B cell (primary cell): ENCODE data around the gene HOXA4. TPM values are rescaled to one million over a fixed set of nuclear protein-coding genes. Genes with fewer than 3 reads are reported as not detected.

ENCODE experiments used
- ATAC-seq: fragments of 200-7000 bp; cut with Tn5 transposase; one replicate; pipeline ENCODE4 v1.10.0; 2021; ENCODE audit warnings: low read depth, mild to moderate bottlenecking, moderate number of reproducible peaks, moderate library complexity
- CTCF ChIA-PET: fragments of 350-600 bp; sonication (Branson Sonifier 250); formaldehyde crosslinking; loops from one replicate; lab custom pipeline; 2021; ENCODE audit warnings: antibody characterized with exemption, inconsistent platforms; lab: Charles Lee
- POLR2A ChIA-PET: fragments of 350-600 bp; sonication (Branson Sonifier 250); formaldehyde crosslinking; loops from one replicate; lab custom pipeline; 2021; ENCODE audit warnings: antibody characterized with exemption; lab: Charles Lee
- DNase-seq: peaks from one replicate; pipeline ENCODE4 v3.0.0; 2013
- H2AFZ ChIP-seq: 2 replicates; pipeline ENCODE4 v1.6.1; 2012; ENCODE audit warnings: mild to moderate bottlenecking, low read depth, low read length; ENCODE audit not compliant: insufficient read depth, poor library complexity, severe bottlenecking
- H3K27ac ChIP-seq, 2 donors: 1 replicate in 1 of 2; 2 replicates in 1 of 2; pipeline ENCODE4 v1.5.1; 2012 to 2013; ENCODE audit warnings: low read length in 2 of 2, mild to moderate bottlenecking in 2 of 2, moderate library complexity in 1 of 2
- H3K27me3 ChIP-seq, 4 experiments: fragments of 200-600 bp in 1 of 4; sonication (generic) in 1 of 4; replicated peaks in 1 of 4; 1 replicate in 2 of 4; 2 replicates in 2 of 4; pipeline versions ENCODE4 v1.6.1 to v1.7.0; 2013 to 2016; ENCODE audit warnings: low read length in 3 of 4, mild to moderate bottlenecking in 2 of 4, mixed read lengths in 1 of 4, moderate library complexity in 1 of 4; ENCODE audit not compliant: insufficient read depth in 4 of 4, control insufficient read depth in 3 of 4; ENCODE audit errors: control extremely low read depth in 1 of 4
- H3K36me3 ChIP-seq, 2 experiments: replicated peaks in 1 of 2; 1 replicate in 1 of 2; 2 replicates in 1 of 2; pipeline versions ENCODE4 v1.6.1 to v1.7.1; 2013; ENCODE audit warnings: low read length in 1 of 2; ENCODE audit not compliant: insufficient read depth in 2 of 2, control insufficient read depth in 1 of 2; ENCODE audit errors: control extremely low read depth in 1 of 2, extremely low read depth in 1 of 2
- H3K4me1 ChIP-seq, 2 donors: fragments of 200-600 bp in 1 of 2; sonication (generic) in 1 of 2; 1 replicate in 1 of 2; 2 replicates in 1 of 2; pipeline versions ENCODE4 v1.5.1 to v1.6.1; 2013 to 2017; ENCODE audit warnings: low read length in 2 of 2; ENCODE audit not compliant: control insufficient read depth in 2 of 2, insufficient read depth in 2 of 2
- H3K4me2 ChIP-seq: replicated peaks from 2 replicates; pipeline ENCODE3; 2012; ENCODE audit warnings: mild to moderate bottlenecking, low read depth, low read length; ENCODE audit not compliant: poor library complexity, severe bottlenecking
- H3K4me3 ChIP-seq, 5 experiments: fragments of 200-600 bp in 1 of 5; sonication (generic) in 1 of 5; 1 replicate in 3 of 5; 2 replicates in 2 of 5; pipeline versions ENCODE4 v1.5.1 to v1.7.0; 2011 to 2016; ENCODE audit warnings: low read length in 4 of 5, mild to moderate bottlenecking in 4 of 5, low read depth in 2 of 5, control low read depth in 1 of 5, moderate library complexity in 1 of 5; ENCODE audit not compliant: insufficient read depth in 1 of 5; ENCODE audit errors: control extremely low read depth in 1 of 5, extremely low read depth in 1 of 5
- H3K79me2 ChIP-seq: fragments of 200-600 bp; sonication (generic); one replicate; pipeline ENCODE4 v1.6.0; 2016; ENCODE audit warnings: low read length; ENCODE audit not compliant: control insufficient read depth, insufficient read depth
- H3K9ac ChIP-seq: fragments of 200-600 bp; sonication (generic); 2 replicates; pipeline ENCODE4 v1.6.1; 2017; ENCODE audit warnings: mild to moderate bottlenecking, low read length, moderate library complexity
- H3K9me3 ChIP-seq, 3 donors: one replicate each; pipeline versions ENCODE4 v1.6.1 to v1.7.1; 2013; ENCODE audit warnings: low read length in 2 of 3; ENCODE audit not compliant: control insufficient read depth in 2 of 3, insufficient read depth in 1 of 3; ENCODE audit errors: control extremely low read depth in 1 of 3
- H4K20me1 ChIP-seq: 2 replicates; pipeline ENCODE4 v1.6.0; 2012; ENCODE audit warnings: mild to moderate bottlenecking, low read length; ENCODE audit not compliant: insufficient read depth, control insufficient read depth, poor library complexity, severe bottlenecking
- H3K27ac Mint-ChIP-seq: one replicate; pipeline ENCODE4 v1.8.0; 2021; ENCODE audit warnings: mixed read lengths
- H3K27me3 Mint-ChIP-seq: one replicate; pipeline ENCODE4 v1.8.0; 2021; ENCODE audit warnings: mixed read lengths
- H3K4me1 Mint-ChIP-seq: one replicate; pipeline ENCODE4 v1.8.0; 2021; ENCODE audit warnings: mixed read lengths
- H3K4me3 Mint-ChIP-seq: one replicate; pipeline ENCODE4 v1.8.0; 2021; ENCODE audit warnings: mixed read lengths
- H3K9me3 Mint-ChIP-seq: one replicate; pipeline ENCODE4 v1.8.0; 2022; ENCODE audit warnings: mixed read lengths; ENCODE audit not compliant: insufficient read depth
- CTCF ChIP-seq: fragments of 200-600 bp; IDR thresholded peaks from one replicate; pipeline ENCODE4 v1.8.0; 2022; ENCODE audit warnings: antibody characterized with exemption, mild to moderate bottlenecking
- EZH2 ChIP-seq: IDR thresholded peaks from 2 replicates; pipeline ENCODE4 v1.6.1; 2012; ENCODE audit warnings: borderline replicate concordance, low read depth, mild to moderate bottlenecking, moderate library complexity, low read length; ENCODE audit not compliant: insufficient read depth, poor library complexity, severe bottlenecking
- WGBS: methylation state at CpG from one replicate; pipeline ENCODE4 v1.1.5; 2013; ENCODE audit warnings: missing lambda C conversion rate; ENCODE audit not compliant: insufficient coverage; 5-methylcytosine and 5-hydroxymethylcytosine counted together
- intact Hi-C: fragments of 100-400 bp; cut with micrococcal nuclease; formaldehyde crosslinking; loops from one replicate; pipeline ENCODE4 v1.10.0; 2022
- polyA plus RNA-seq: library from polyadenylated mRNA; depleted of rRNA; stranded (reverse); fragments of >200 nt; gene quantifications from 2 replicates; pipeline ENCODE4 v1.2.3, GENCODE V29; 2012
- total RNA-seq, 2 donors: library from RNA; stranded (reverse); fragments of 120-200 nt in 1 of 2; gene quantifications; 1 replicate in 1 of 2; 2 replicates in 1 of 2; pipeline versions ENCODE4 v1.2.3 to v1.2.4, GENCODE V29; 2013 to 2022

The HOXA4 gene
- total and polyA plus RNA-seq, 2 donors (not counting 1 experiment from before 2014, with no cell fraction given) = 0.30 TPM; not detected in 1

GRCh38 chr7:27117887-27118491, 12.6 kb downstream of the HOXA4 start:
- Histone ChIP-seq H3K4me1 (no peaks in the 10 kb centered on the region), H3K9ac (no peak overlapping the region), H3K27ac (no peak overlapping the region), H2AFZ (no peak overlapping the region), H3K79me2 (no peaks in the 10 kb centered on the region), H3K4me3 (no peak overlapping the region), H3K9me3 (peaks cover 0 to 3% (median 0%) of the 10 kb centered on the region in 3 donors), H3K27me3 (peaks cover 0 to 7% (median 0%) of the 10 kb centered on the region in 4 experiments), H3K4me2 (no peak overlapping the region), H3K36me3 (no peaks in the 10 kb centered on the region), H4K20me1 (no peaks in the 10 kb centered on the region)
- Mint-ChIP-seq H3K27ac (no peak overlapping the region), H3K4me1 (no peaks in the 10 kb centered on the region), H3K9me3 (no peaks in the 10 kb centered on the region), H3K4me3 (no peak overlapping the region), H3K27me3 (peaks cover 10% of the 10 kb centered on the region)
- ATAC-seq (no peak), DNase-seq (no peak)
- CTCF ChIA-PET = interaction anchor here (1.0 kb wide), 1 partner anchor 32 kb away, joined by 3 read pairs; no protein-coding TSS in a partner anchor
- intact Hi-C loops = no loop called here
- POLR2A ChIA-PET = no interaction called here
- TF ChIP-seq EZH2 (no peak), CTCF (no peak)
- 94% methylated on average over 11 of the region's 19 CpGs for WGBS

- Histone ChIP-seq H3K4me2 (no peak overlapping the region), H3K27me3 (peaks cover 0 to 7% (median 0%) of the 10 kb centered on the region in 4 experiments), H3K4me3 (no peak overlapping the region), H3K79me2 (no peaks in the 10 kb centered on the region), H3K9me3 (no peaks in the 10 kb centered on the region), H3K36me3 (no peaks in the 10 kb centered on the region), H3K9ac (no peak overlapping the region), H2AFZ (no peak overlapping the region), H3K27ac (no peak overlapping the region), H3K4me1 (no peaks in the 10 kb centered on the region), H4K20me1 (no peaks in the 10 kb centered on the region)
- Mint-ChIP-seq H3K4me3 (no peak overlapping the region), H3K27ac (no peak overlapping the region), H3K4me1 (no peaks in the 10 kb centered on the region), H3K27me3 (peaks cover 10% of the 10 kb centered on the region), H3K9me3 (no peaks in the 10 kb centered on the region)
- no peak for ATAC-seq
- POLR2A ChIA-PET = no interaction called here
- WGBS = 91% methylated on average over 12 of the region's 12 CpGs
- CTCF ChIA-PET = no interaction called here
- intact Hi-C loops = no loop called here
- TF ChIP-seq EZH2 = no peak
- TF ChIP-seq CTCF = no peak
- DNase-seq = no peak
Observed at GRCh38 chr7:27116962-27117886, 13.3 kb downstream of the HOXA4 start.
